ENCODE results near the gene C10orf90. TPM values are rescaled to one million over a fixed set of nuclear protein-coding genes. Genes with fewer than 3 reads are reported as not detected.
A peak's percentile ranks its signal among the peaks of the same experiment; 100 is the strongest.

C10orf90 gene
- total RNA-seq, 1 donor from 2014 or later = 0.41 TPM

DNA sequence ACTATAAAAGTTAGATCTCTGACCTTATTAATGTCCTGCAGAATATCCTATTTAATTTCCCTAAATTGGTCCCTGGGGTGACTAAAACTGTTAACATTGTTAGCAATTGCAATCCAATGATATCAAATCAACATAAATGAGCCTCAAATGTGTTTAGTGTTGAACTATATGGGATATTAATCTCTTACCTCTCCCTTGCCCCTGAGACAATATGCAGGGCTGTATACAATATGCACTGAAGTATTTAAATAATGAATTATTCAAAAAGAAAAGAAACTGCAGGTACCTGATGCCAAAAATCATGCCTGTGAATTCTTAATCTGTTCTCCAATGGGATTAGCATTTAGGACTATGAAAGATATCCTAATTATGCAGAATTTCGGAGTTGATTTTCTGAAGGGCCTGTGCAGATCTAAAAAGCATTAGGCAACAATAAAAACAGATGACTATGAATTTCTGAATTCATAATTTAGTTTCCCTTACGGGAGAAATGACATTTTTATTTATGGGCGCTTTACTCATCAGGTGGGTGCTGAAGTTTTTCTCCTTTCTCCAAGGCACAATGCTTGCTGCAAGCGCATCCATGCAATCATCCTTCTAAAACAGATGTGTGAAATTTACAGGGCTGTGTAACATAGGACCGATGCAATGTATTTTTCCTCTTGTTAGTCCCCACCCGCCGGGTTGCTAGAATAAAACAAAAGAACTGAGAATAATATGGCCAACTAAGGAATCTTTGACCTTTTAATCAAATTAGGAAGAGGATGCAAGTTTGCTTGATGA is 5.4 kb upstream of the C10orf90 start:
- FAIRE-seq = no peak
- DNase-seq (ENCODE audit: low spot score in 2 of 2) = no peak

DNA sequence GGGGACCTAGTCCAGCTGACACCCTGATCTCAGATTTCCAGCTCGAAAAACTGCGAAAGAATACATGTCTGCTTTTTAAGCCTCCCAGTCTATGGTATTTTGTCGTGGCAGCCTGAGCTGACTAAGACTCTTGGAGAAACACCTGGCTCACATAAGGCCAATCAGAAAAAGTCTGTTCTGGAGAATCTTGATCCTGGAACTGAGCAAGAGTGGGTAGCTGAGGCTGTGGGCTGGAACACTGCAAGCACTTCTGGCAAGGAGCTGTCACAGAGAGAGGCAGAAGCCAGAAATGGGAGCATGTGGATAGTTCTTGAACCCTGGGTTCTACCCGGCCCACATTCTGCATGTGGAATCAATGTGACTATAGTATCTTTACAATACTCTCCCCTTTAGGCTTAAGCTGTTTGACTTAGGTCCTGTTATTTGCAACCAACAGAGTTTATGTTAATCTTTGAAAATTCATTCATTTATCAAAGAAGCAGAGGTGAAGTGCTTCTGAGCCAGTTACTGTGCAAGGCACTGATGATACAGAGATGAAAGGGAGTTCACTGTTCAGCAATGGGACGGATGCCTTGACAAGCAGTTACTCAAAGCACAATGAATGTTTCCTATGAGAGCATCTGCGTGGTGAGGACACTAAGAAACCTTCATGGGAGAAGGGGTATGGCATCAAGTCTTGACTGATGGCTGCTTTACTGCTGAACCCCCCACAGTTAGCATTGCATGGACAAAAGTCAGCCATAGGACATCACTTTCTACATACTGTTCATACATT is 4.4 kb upstream of the C10orf90 start:
- DNase-seq (ENCODE audit: low spot score in 2 of 2) (no peak), FAIRE-seq (no peak)

DNA sequence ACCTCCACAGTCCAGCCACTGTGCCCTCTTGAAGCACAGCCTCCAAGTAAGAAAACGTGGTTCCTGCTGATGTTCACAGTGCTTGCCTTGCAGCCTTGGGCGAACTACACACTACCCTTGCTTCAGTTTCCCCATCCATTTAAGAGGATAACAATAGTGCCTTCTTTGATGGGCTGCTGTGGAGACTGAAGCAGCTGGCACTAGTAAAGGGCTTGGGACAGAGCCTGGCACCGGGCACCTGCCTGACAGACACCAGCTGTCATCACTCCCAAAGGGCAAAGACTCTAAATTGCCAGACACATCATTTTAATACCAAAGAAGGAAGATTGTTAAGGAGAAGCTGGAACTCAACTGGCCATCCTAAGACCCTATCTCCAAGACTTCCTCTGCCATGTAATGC is 3.1 kb upstream of the C10orf90 start:
- DNase-seq (ENCODE audit: low spot score in 2 of 2) = no peak
- no peak for FAIRE-seq

DNA sequence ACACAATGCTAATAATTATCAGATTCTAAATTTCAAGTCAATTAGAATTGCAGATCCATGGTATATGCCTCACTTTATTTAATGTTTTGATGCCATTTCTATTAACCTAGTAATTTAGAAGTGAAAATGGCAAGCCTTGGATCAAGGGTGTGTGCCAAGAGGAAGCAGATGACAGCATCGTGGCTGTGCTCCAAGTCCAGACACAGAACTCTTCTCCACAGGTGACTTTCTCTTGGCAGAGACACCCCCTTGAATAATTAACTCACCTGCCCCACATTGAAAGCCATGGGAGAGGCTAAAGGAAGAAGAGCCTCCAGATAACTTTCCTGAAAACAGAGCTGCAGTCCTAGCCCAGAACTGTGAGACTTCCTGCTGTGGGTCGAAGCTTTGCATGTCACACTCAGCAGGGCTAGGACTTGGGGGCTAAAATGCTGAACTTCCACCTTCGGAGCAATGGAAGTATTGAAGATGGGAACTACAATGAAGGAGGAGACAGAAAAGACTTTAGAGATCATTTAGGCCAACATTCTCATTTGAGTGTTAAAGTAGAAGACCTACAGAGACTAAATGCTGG is 996 bp upstream of the C10orf90 start:
- FAIRE-seq = no peak
- DNase-seq (ENCODE audit: low spot score in 2 of 2) = no peak

DNA sequence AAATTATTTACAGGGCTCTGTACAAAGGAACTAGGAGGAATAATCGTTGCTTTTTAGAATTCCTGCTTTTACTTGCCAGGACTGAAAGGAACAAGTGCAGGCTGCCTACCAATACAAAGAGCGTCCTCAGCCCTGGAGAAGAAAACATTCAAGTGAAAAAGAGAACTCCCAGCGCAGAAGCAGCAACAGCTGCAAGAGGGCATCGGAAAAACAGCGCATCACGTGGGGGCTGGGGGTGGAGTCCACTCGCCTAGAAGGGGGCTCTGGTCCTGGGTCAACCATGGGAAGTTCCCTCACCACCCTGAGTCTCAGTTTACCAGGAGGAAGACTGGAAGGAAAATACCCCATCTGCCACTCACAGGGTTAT is 385 bp upstream of the C10orf90 start:
- DNase-seq (ENCODE audit: low spot score in 2 of 2) (no peak), FAIRE-seq (no peak)

DNA sequence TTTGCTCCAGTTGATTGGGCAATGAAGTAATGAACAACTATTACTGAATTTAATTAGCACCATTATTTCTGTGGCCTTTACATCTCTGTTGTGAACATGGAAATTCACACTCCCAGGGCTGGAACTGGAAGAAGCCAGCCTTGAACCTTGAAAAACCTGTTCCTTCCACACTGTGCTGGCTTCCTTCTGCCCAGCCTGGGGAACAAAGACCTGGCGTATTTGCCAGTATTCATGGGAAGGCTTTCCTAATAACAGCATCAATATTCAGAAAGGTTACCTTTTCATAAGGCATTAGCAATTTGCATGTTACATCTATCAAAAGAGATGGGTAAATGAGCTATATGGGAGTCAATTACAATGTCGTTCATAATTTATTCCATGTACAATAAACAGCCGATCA is 1.3 kb downstream of the C10orf90 start:
- no peak for DNase-seq (ENCODE audit: low spot score in 2 of 2)
- no peak for FAIRE-seq

DNA sequence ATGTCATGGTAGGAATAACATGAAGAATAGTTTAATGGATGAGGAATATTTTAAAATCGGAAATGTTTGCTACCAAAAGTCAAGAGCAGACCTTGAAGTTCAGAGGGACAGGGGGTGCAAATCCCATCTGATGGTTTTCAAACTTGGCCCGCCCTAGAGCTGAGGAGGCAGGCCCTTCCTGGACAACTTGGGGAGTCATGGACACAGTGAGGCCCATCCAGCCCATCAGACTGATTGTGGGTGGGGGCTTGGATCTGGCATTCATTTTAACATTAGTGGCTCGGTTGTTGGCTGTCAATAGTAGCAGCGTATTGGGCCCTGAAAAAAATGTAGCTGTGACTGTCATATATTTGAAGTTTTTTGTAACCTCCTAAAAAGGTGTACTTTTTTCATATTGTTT is 2.0 kb downstream of the C10orf90 start:
- FAIRE-seq = no peak

DNA sequence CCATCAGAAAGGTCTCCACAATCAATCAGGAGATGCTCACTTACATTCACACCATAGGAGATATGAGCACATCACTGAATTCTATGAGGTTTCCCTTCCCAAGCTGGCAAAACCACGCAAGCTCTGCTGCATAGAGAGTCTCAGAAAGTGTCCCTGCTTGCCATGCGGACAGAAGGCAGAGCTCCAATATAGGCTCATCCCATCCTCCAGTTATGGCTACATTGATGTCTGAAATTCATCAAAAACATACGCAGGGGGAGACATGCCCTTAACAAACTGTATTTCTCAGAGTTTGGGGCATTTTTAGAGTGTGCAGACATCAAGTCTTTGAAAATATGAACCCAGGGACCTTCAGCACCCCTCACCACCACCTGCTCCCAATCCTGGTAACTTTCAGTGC is 2.9 kb downstream of the C10orf90 start:
- DNase-seq (ENCODE audit: low spot score in 2 of 2) = no peak
- FAIRE-seq = no peak

More for the DNA sequence above, 2.0 kb downstream of the C10orf90 start:
- no peak for DNase-seq (ENCODE audit: low spot score in 2 of 2)

DNA sequence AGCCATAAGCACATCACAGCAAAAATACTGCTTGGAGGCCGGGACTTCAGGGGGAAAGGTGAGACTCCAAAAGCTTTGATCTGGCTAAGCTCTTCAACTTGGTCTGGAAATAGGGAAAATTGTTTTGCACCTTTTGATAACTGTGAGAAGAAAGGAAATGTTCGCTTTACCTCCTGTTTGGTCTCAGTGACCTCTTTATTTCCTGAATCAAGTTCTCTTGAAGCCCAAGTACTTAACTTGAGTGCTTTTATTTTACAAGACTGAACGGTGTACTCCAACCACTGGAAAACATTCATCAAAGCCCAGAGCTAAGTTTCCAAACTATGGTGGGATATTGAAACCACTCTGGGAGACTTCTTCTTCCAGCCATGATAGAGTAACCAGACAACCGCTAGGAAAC is 5.3 kb downstream of the C10orf90 start:
- no peak for FAIRE-seq

DNA sequence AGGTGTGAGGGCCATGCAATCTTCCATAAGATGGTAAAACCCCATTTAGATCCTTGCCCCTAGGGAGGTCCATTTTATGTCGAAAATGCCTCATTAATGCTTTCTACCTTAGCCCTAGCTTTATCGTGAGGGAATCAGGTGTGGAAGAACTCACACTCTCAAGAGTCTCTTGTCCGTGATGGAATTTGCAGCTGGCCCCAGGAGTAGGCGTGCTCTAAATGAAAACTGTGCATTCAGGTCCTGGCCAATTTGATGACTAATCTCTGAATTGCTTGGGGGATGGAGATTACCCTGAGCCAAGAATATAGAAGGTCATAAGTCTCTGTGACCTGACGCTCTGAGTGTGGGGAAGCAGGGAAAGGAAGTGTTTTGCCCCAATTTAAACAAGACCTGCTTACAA is 6.6 kb downstream of the C10orf90 start:
- FAIRE-seq = no peak

More for the DNA sequence above, 5.3 kb downstream of the C10orf90 start:
- DNase-seq (ENCODE audit: low spot score in 2 of 2) = no peak

DNA sequence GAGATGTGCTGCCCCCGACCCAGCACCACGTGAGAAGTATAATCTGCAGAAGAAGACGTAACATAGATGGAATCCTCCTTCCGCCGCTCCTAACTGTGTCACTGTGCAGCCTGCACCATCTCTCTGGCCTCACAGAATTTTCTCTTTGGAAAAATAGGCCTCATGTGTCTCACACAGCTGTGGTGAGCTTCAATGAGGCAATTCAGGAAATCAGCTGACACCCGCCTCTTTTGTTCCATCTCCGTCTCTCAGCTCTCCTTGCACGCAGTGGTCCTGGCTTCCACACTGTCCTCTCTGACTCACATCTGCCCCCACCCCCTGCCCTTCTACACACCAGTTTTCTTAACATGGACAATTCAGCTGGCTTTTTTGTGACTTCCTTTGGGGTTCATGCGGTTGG is 7.2 kb downstream of the C10orf90 start:
- DNase-seq (ENCODE audit: low spot score in 2 of 2) (peak; percentile 12 to 33), FAIRE-seq (peak; percentile 55)

More for the DNA sequence above, 6.6 kb downstream of the C10orf90 start:
- no peak for DNase-seq (ENCODE audit: low spot score in 2 of 2)

DNA sequence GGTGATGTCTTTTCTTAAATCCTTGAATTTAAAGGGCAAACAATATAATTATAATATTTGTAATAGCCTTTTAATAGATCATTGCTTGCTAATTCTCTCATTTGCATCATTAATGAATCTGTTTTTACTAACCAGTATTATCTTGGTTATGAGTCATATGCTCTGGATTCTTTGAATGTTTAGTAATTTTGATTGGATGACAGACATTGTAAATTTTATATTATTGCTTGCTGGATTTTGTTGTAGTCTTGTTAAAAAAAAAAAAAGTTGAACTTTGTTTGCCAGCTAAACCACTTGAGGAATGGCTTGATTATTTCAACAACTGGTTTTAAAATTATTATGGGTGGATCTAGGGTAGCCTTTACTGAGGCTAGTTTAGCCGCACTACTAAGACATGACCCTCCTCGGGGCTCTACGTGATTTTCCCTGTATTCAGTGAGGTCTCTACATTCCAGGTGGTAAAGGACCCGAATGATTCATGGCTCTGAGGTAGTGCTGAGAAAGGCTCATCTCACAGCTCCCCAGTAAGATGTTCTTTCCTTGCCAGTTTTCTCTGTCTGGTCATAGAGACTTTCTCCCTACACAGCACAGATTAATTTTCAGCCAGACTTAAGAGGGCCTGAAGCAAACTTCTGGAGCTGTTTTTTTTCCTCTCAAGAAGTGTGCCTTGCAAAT is 8.5 kb downstream of the C10orf90 start:
- DNase-seq (ENCODE audit: low spot score in 2 of 2) (no peak), FAIRE-seq (no peak)

DNA sequence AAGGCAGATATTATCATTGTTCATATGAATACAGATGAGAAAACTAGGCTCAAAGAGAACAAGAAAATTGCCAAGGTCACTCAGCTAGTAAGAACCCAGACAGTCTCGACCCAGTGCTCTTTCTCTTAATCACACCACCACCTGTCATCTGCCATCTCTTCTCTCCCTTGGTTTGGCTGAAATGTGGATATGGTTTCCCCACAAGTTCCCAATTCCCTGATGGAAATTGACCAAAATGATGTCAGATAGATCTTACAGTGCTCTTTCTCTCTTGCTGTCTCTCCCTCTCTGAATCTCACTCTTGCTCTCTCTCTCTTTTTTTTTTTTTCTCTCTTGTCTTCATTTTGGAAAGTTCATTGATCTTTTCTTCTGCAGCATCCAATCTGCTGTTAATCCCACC is 9.1 kb downstream of the C10orf90 start:
- no peak for DNase-seq (ENCODE audit: low spot score in 2 of 2)
- FAIRE-seq = no peak

DNA sequence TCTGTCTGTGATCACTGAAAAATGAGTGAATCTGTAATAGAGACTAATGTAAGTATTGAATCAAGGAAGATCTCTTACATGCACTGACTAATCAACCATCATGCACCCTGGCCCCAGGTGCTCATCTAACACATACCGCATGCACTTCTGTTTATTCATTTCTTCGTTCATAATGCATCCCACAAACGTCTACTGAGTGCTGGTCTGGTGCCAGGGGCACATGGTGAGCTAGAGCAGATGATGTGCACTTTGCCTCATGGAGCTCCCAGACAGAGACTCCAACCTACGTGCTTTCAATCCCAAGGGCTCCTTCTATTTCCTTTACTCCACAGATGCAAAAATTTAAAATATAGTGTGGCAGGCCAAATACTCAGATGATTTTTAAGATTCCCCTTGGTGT is 10.7 kb downstream of the C10orf90 start:
- DNase-seq (ENCODE audit: low spot score in 2 of 2) = no peak
- no peak for FAIRE-seq

DNA sequence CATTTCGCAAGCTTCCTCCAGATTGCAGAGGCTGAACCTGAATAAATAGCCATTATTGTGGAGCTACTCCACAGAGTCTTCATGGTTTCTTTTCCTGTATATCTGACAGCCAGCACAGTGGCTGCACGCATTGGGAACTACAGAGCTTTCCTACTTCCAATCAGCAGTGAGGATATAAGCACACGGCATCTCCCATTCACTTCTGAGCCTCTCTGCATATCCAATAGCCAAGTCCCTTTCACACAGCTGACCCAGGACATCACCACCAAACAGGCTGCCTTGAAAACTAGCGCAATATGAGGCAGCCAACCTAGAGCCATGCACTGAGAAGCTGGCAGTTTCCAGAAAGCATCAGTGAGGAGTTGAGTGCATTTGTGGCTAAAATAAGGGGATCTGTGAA is 11.6 kb downstream of the C10orf90 start:
- DNase-seq (ENCODE audit: low spot score in 2 of 2) (no peak), FAIRE-seq (no peak)

DNA sequence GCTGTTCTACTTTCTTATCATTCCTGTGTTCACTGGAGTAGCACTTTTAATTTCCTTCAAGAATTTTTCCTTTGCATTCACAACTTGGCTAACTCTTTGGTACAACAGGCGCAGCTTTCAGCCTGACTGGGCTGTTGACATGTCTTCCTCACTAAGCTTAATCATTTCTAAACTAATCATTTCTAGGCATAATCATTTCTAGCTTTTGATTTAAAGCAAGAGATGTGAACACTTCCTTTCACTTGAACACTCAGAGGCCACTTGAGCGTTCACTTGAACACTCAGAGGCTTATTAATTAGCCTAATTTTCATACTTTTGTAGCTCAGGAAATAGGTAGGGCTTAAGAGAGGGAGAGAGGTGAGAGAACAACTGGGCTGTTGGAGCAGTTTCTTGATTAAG is 15.9 kb downstream of the C10orf90 start:
- DNase-seq (ENCODE audit: low spot score in 2 of 2) = no peak
- no peak for FAIRE-seq

DNA sequence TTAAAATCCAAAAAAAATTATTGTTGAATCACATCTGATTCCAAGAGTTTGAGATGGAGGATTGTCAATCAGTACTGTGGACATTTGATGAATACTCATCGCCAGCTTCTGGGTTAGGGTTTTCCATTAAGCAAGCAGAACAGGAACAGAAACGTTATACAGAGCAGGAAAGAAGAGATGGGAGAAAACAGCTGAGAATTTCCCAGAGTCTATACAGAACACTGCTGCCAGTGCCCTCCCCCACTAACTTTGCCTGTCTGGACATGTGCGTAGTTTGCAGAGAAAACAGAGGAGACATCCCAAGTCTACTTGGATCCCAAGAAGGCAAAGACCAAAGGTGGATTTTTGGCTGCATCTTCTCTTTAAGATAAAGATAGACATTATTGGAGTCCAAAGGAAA is 19.0 kb downstream of the C10orf90 start:
- FAIRE-seq (no peak), DNase-seq (ENCODE audit: low spot score in 2 of 2) (no peak)

DNA sequence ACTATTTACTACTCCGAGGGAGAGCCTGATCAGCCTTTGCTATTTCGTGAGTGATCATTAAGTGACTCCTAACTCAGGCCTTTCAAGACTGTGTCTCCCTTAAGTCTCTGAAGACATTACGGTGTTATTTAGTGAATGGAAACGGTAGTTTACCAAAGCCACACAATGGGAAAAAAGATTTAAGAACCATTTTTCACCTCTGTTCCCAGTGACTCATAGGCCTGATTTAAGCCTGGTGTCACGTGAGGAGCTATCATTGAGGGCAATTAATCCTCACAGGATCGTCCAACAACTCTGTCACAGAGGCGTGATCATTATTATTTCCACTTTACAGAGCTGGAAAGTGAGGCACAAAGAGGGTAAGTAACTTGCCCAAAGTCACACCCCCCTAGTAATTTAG is 20.3 kb downstream of the C10orf90 start:
- FAIRE-seq = no peak

DNA sequence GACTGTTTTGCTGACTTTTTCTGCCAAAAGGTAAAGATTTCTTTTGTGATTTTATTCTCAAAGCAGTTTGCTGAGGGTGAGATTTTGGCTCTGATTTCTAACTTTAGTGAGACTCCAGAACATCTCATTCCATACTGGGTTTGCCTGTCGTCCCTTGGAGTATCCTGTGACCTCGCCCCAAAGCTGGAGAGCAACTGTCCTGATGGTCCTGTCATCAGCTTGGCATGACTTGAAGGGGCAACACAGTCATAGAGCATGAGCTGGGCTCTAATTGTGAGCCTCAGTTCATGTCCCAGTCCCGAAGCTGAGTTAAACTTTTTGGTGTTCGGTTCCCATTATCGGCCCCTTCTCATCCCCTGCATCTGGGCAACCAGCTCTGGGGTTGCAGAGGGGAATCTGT is 23.4 kb downstream of the C10orf90 start:
- no peak for FAIRE-seq

More for the DNA sequence above, 20.3 kb downstream of the C10orf90 start:
- DNase-seq (ENCODE audit: low spot score in 2 of 2) = no peak

DNA sequence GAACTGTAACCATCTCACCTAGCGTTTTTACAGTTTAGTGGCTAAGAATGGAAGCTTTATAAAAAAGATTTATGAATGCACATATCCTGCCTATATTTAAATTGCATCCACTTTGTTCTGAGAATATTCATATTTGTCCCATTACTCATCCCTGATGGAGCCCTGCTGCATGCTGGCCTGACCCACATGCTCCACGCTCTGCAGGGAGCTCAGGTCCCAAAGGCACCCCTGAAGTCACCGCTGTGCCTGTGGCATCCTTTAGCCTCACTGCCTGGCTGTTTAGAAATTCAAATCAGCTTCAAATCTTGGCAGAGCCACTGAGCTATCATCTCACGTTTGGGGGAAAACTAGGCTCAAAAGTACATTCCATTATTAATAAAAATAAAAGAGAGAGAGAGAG is 24.4 kb downstream of the C10orf90 start:
- FAIRE-seq (no peak), DNase-seq (ENCODE audit: low spot score in 2 of 2) (no peak)

More for the DNA sequence above, 23.4 kb downstream of the C10orf90 start:
- no peak for DNase-seq (ENCODE audit: low spot score in 2 of 2)

DNA sequence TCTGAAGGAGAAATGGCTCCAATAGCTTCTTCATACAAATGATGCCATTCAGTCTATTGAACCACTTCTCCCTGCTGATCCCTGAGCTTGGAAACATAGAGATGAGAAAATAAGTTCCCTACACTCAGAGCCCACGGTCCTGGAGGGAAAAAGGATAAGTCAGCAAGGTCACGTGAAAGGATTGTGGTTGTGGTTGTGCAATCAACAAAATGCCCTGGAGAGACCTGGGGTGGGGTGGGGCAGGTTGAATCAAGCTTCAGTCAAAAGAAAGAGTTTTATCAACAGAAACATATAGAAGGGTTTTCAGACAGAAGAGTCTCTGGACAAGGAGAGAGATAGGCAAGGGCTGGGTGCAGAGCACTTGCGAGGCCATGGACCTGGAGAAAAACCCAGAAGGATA is 30.1 kb downstream of the C10orf90 start:
- DNase-seq (ENCODE audit: low spot score in 2 of 2) (no peak), FAIRE-seq (no peak)
